SIG-M5 treated with dmso at 0.1 percent for 504 hours (cell line): Measurements from ENCODE around the gene PITPNC1.
"Not testable (repeated sequence)": the region's sequence is repeated elsewhere in the genome, so short reads cannot be mapped to it uniquely, and the experiment has no call there.

Source experiments
- DNase-seq: peaks from one replicate; lab custom pipeline; 2025; ENCODE audit not compliant: unreplicated experiment; lab: John Stamatoyannopoulos, UW

The PITPNC1 gene

DNA sequence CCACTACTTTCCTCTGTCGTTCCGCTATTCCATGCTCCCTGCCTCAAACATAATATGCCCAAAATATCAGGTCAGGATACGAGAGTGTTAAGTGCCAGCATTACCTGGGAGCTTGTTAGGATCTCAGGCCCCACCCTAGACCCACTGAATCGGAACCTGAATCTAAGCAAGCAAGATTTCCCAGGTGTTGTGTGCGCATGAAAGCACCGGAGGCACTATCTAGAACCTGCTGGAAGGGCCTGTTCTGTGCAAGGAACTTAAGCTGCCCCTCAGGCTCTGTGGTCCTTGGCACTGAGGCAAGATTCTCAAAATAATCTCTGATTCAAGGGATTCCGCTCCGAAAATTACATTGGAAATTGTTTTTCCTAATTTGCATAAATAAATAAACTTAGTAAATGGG, 233.0 kb downstream of the PITPNC1 start:
- DNase-seq: no peak

DNA sequence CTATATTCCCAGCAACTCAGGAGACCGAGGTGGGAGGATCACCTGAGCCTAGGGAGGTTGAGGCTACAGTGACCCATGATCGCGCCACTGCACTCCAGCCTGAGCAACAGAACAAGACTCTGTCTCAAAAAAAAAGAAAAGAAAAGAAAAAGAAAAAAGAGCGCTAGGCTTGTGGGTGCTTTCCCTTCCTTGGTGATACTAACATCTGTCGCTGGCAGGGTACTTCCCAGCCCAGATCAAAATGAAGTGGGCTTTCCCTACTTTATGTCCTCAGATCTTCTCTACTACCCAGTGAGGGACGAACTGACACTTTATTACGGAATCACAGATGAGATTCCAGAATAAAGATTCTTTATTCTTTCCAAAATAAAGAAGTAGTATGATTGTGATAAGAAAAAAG, 236.9 kb downstream of the PITPNC1 start:
- DNase-seq: no peak

DNA sequence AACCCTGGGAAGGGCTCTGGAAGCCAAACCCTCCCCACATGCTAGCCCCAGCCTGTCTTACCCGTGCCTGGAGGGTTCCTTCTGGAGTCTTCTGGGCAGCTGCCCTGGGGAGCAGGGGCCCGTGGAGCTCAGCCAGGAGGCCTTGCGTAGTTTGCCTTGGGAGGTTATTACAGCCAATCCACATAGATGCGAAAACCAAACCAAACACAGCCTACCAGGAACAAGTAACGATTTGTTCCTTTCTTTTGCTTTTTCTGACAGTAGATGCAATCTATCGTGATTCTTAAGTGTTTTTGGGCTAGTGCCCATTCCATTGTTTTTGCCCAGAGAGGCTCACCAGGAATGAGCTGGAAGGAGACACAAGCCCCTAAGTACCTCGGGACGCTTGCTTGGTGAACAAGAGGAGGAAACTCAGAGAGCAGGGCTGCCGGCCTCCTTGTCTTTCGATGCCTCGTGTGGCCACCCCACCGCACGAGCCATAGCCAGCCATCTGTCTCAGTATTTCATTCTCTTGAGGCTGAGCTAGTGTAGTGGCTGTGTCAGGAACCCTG, 238.0 kb downstream of the PITPNC1 start:
- no peak for DNase-seq

DNA sequence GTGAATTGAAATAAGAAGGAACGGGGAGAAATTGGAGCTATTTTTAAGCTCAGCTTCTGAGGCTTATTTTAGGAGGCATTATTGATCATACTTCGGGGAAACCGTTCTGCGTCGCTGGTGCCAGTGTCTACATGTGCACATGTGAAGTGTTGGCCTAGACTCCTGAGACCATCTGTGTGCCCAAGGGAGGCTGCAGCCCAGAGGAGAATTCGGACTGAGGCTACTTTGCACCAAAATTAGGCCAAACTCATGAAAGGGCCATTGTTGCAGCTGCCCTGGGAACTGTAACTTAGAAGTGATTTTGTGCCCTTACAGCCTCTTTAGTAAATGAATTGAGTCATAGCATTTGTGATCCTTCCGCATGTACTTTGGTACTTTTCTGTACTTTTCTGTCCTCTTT, 238.7 kb downstream of the PITPNC1 start:
- DNase-seq: no peak

DNA sequence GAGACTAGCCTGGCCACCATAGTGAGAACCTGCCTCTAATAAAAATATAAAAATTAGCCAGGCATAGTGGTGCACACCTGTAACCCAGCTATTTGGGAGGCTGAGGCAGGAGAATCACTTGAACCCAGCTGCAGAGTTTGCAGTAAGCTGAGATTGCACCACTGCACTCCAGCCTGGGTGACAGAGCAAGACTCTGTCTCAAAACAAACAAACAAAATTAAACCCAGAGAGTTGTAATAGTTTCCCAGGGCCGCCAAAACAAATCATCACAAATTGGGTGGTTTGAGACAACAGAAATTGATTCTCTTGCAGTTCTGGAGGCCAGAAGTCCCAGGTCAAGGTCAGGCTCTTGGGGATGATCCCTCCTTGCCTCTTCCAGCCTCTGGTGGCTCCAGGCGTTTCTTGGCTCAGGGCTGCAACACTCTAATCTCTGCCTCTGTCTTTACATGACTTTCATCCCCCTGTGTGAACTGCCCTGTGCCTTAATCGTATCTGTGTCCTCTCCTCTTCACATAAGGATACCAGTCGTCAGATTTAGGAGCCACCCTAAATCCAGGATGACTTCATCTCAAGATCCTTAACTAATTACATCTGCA, 240.3 kb downstream of the PITPNC1 start:
- no peak for DNase-seq

DNA sequence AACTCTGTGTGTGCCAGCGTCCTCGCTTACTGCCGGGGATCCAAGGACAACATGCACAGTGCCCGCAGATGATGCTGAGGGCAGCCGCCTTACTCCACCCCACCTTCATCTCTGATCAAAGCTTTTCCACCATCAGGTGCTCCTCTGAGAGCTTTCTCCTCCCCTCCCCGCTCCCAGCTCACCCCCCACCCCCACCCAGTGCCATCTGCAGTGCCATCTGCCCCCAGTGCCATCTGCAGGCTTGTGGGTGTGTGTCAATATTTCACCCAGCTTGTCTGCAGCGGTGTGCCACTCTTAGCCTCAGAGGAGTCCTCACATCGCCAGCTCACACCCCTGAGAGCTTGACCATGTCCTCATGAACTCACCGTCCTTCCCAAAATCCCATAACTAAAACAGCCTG, 242.5 kb downstream of the PITPNC1 start:
- DNase-seq: no peak

DNA sequence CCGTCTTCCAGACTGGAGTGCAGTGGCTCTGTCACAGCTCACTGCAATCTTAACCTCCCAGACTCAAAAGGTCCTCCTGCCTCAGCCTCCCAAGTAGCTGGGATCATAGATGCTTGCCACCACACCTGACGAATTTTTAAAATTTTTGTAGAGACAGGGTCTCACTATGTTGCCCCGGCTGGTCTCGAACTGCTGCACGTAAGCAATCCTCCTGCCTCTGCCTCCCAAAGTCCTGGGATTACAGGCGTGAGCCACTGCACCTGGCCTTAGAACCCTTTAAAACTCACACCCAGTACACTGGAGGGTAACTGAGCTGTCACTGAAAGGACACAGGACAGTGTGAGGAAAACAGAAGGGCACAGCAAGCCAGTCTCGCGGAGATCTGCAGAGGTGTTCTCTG, 243.0 kb downstream of the PITPNC1 start:
- no peak for DNase-seq

DNA sequence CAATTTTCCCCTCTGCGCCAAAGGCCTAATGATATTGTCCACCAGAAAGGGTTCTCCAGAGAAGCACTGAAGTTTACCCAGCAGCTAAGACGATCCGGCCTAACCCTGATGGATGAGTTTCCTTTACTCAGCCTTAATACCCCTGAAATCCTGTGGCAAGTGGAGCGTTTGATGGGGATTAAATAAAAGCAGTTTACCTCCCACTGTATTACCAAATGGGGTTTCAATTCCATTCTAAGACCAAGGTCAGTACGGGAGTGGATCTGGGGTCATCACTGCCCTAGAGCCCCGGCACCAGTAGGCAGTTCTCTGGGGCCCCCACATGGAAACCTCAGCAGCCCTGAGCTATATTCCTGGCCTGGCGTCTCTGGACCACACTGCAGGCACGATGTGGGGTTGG, 243.6 kb downstream of the PITPNC1 start:
- DNase-seq: no peak

DNA sequence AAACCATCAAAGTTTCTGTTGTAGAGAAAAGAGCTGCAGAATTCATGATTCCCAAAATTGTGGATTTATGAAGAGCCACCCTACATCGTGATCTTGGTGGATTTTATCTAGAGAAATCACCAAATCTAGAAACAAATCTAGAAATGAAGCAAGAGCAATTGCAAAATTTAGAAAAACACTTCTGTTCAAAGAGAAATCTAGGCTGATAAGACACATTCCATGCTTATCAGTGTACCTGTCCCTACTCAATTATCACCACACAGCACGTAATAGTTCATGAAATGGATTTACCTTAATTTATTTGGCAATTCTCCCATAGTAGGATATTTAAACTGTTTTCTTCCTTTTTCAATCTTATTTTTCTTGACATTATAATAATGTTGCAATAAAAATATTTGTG, 246.7 kb downstream of the PITPNC1 start:
- no peak for DNase-seq

DNA sequence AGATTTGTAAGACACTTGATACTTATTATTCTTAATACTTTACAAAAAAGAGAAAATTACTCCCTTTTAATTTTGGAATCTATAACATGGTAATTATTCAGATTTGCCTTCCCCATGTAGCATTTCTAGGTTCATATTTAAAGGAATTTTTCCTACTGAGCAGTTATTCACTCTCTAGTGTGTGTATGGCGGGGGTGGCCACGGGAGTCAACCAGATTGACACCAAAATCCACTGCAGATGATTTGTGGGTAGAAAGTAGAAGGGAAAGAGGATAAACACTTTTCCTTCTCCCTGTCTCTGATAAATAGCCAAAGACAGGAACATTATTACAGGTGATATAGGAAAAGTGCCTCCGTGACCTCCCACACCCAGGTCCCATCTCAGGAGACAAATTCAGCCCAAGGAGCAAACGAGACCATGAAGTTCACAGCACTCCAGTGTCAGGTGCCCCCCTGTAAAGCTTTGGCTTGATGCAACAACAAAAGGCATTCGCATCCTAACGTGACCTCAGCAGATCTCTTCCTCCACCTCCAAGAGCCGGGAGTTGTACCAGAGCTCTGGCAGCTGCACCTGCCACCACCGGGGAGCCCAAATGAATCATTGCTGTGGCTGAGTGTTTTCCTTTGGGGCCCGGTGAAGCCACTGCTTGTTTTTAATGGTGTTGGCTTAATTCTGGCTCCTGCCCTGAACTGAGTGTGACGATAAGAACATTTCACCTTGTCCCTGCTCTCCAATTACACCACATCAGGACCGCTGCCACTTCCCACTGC, 248.0 kb downstream of the PITPNC1 start:
- no peak for DNase-seq

DNA sequence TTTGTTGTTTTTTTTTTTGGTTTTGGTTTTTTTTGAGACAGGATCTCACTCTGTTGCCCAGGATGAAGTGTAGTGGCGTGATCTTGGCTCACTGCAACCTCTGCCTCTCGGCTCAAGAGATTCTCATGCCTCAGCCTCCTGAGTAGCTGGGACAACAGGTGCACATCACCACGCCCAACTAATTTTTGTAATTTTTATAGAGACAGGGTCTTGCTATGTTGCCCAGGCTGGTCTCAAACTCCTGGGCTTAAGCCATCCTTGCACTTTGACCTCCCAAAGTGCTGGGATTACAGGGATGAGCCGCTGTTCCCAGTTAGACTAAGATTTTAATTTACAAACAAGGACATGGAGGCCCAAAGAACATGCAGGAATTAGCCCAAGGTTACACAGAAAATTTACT, 248.9 kb downstream of the PITPNC1 start:
- DNase-seq: no peak

DNA sequence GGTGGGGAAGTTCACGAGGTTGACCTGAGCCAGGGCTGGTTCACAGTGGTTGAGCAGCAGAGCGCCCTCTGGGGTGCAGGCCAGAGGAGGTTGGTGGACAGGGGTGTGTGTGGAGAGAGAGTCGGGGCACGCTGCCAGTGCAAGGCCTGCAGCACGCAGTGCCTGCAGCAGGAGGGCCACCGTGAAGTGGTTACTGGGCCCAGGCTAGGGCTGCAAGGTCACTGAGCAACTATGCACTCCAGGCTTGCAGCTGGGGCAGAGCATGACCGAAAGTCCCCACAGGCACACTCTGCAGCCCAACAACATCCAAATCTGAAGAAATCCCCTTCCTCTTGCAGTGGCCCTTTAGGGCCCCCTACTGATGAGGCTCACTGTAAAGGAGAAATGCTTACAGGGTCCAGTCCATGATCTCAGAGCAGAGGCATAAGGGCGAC, 251.5 kb downstream of the PITPNC1 start:
- DNase-seq: peak; percentile 5

DNA sequence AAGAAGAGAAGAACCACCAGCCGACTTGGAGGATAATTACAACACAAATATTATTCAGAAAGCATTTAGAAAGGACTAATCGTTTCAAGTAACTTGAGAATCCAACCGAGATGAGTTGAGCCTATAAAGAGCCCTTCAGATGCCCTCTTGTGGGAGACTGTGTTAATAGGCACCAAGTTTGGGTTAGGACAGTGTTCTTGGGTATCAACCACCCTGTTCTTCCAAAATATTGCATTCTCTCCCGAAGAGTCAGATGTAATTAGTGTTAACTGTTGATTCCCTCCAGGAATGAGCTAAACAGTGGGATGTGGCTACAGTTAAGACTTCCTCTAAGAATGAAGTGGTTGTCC, 252.9 kb downstream of the PITPNC1 start:
- peak; percentile 76 for DNase-seq

DNA sequence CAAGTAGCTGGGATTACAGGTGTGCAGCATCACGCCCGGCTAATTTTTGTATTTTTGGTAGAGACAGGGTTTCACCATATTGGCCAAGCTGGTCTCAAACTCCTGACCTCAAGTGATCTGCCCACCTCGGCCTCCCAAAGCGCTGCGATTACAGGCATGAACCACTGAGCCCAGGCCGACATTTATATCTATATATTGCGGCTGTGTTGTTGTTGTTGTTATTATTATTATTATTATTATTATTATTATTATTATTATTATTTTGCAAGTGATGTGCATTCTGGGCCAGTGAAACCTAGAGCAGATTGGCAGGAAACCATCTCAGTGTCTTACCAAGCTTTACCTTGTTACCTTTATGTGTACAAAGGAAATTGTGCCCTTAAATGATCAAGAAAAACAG, 253.8 kb downstream of the PITPNC1 start:
- DNase-seq: not testable (repeated sequence)

DNA sequence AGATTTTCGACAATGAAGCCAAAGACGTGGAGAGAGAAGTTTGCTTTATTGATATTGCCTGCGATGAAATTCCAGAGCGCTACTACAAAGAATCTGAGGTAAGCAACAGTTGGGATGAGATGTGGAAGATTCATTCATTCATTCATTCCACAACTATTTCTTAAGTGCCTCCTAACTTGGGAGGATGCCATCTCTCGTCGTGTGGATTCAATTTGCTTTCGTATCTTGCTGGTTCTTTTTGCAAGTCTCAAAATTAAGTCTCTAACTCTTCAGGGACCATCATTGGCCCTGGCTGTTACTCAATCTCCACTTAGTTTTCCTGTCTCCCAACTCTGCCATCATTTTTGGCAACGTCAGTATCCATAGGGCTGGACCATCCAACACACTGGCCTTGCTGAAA, 255.1 kb downstream of the PITPNC1 start:
- no peak for DNase-seq

DNA sequence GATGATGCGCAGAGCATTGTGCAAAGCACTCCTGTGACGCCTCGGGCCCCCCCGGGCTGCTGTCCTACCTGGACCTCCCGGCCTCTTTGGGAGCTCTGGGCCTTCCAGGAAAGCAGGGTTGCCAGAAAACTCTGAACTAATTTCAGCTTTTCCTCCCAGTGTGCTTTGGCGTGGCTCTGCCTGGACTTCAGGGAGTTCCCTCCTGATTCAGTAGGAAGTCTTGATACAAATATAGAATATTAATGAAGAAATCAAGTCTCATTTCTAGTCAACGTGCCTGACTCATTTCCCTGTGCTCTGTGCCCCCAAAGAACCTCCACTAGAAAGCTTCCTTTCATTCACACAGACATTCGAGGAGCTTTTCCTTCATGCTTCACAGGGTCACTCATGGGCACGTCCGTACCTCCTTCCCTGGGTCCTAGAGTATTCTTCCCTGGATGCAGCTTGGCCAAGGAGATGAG, 256.7 kb downstream of the PITPNC1 start:
- no peak for DNase-seq

DNA sequence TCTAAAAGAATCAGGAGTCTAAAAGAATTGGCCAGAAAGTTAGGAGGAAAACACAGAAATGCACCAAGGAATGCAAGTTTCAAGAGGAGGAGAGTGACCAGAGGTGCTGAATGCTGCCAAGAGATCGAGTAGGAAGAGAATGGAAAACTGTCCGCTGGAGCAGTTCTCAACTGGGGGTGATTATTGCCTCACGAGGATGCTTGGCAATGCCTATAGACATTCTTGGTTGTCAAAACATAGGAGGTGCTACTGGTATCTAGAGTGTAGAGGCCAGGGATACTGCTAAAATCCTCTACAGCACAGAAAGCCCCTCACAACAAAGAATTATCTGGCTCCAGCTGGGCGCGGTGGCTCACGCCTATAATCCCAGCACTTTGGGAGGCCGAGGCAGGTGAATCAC, 258.6 kb downstream of the PITPNC1 start:
- DNase-seq: no peak

DNA sequence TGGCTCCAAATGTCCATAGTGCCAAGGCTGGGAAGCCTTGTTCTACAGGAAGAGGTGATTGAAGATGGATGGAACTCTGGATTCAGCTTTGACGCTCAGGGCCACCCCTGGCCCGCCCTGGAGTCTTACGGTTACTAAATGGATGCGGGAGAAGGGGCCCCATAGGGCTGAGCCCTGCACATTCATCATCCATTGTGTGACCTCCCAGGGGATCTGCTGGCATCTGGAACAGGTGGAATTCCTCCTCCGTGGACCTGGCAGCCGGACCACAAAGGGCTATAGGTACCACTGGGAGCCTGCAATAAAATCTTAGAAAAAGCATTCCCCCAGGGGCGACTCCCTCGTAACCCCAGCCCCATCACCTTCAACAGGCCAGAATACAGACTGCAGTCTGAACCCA, 259.2 kb downstream of the PITPNC1 start:
- no peak for DNase-seq

DNA sequence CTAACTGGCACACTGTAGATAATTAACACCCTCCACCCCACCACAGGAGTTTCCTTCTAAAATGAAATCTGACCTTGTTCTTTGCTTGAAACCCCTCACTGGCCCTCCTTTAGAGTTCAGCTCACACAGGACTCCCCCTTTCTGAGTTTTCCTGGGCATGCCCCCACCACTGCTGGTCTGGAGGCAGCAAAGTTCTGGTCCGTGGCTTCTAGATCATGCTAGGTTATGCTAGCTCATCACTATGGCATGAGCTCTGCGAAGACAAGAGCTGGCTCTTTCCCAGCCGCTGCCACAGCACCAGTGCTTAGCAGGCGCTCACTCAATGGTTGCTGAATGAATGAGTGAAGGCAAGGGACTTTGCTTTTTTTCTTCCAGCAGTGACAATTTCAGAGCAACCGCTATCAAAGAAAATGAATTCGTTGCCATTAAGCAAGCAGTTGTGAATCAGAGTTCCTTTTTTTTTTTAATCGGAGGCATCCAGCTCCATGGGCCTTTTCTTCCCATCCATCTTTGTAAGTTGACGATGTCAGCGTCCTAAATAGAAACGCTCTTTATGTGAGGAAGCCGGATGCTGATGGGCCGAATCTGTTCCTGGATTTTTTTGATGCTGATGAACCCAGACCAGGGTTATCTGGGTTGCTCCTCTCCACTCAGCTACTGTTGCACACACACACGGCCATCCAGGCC, 259.9 kb downstream of the PITPNC1 start:
- no peak for DNase-seq

DNA sequence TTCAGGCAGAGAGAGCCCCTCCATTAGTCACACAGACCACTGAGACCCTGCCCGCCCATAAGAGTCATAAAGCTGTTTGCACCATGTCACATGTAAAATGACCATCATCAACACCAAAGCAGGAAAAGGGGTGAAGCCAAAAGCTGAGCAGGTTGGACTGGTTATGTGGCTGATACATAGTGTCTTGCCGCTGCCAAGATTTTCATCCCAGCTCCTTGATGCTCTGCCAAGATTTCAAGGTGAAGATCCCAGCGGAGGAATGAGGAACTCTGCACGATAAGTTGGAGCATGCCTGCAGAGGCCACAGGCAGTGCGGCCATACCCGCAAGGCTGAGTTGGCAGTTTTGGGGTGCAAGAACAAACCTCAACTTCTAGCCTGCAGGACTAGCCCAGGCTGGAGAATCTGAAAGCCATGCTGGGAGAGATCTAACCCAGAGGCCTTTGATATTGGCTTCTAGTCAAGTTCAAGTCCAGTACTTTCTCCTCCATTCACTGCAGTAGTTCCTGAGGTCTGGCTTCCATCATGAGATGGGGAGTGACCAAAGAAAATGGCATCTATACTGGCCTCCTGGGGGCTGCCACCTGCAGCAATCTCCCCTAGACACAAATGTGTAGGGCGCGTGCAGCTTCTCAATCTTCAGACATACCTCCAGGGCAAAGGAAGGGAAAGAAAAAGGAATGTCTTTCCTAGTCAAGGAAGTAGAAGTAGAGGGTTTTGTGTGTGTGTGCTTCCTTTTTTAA, 261.0 kb downstream of the PITPNC1 start:
- DNase-seq: peak; percentile 86

DNA sequence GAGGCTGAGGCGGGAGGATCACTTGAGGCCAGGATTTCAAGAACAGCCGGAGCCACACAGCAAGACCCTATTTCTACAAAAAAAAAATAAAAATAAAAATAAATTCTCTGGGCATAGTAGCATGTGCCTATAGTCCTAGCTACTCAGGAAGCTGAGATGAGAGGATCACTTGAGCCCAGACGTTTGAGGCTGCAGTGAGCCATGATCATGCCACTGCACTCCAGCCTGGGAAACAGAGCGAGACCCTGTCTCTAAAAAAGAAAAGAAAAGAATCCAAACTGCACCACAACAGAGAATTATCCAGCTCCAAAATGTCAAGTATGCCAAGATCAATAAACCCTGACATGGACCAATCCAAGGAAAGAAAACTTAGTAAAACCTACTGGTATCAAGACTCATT, 261.8 kb downstream of the PITPNC1 start:
- DNase-seq: no peak
